HTERT RPE-1 (cell line): Measurements from ENCODE around the gene PAX3.

Experiments used
- in situ Hi-C: fragments of 300-500 bp; cut with MboI; formaldehyde crosslinking; loops from 4 replicates; pipeline ENCODE4 v1.14.3; 2020; ENCODE audit warnings: low sequenced_read_pairs

PAX3 gene

DNA sequence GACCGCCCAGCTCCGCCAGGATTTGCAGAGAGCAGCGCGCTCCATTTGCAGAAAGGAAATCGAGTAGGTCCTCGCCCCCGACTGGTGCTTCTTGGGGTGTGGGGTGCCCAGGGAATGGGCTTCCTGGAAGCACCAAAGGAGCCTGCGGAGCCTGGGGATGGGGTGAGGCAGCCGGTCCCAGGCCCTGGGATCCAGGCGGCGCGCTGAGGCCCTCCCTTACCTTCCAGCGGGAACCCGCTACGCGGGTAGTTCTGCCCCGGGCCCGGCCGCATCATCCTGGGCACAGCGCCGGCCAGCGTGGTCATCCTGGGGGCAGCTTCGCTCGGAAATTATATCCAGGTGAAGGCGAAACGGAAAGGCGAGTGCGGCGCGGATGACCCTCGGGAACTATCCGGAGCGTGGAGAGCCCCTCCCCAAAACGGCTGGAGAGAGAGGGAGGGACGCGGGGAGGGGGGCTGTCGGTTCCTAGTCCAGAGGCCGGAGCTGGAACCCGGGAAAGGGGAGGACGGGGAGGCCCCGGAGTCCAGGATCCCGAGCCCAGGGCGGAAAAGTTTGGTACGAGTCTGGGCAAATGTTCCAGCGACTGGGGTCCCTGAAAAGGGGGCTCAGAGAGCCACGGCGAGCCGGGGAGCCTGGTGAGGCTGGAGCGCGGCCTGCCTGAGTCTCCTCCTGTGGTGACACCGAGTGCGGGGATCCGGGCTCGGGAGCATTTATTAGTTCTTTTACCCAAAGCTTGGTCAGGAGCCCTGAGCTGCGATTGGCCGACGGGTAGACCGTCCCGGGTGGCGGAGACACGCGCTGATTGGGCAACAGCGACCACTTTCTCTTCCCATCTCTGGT is at the start of gene PAX3:
Gene PAX3, minus strand, starts transcription at position 688 of the 840 bp plus-strand sequence. Its CDS starts 383 bp downstream, at position 305.
- in situ Hi-C loops = no loop called here

DNA sequence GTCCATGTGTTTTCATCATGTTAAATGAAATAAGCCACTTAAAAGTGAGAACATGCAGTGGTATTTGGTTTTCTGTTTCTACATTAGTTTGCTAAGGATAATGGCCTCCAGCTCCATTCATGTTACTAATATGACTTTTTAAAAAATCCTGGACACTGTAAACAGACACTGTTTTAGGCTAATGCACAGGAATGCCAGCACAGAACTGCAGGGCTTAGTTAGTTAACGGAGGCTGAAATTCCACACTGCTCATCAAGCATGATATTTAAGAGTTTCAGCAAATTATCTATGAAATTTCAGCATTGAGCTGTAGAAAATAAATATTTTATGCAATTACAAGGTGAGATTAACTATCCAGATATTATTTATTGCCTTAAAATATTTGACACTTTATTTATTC is 42.5 kb upstream of the PAX3 start:
- in situ Hi-C loops = no loop called here

DNA sequence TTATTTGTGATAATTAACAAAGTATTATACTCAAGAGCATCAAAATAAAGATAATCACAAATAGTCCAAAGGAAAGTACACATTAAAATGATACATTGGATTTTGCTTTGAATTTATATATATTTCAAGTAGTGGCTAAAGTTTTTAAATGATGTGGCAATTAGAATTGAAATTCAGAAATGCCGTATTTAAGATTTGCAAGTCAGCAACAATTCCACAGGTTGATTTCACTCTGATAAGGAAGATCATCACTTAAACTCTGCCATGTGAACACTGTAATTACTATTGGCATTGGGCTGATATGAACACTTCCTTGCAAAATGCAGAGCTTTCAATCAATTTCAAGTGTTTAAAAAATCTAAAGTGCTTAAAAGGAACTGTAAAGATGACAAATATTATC is 39.6 kb upstream of the PAX3 start:
- in situ Hi-C loops = no loop called here

DNA sequence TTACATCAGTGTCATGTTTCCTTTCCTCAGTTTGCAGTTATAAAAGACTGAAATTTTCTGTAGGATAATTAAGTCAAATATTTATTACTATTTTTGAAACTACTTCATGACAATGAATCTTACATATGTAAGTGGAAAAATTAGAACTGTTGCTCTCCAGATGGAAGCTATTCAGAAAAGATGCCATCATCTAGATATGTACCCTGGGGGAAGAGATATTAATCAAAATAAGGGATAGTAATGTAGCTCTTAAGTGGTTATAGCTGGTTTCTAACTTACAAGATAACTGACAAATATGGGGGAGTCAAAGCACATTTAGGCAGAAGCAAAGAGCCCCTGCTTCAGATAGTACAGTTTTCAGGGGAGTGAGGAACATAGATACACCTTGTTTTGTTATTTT is 38.1 kb upstream of the PAX3 start:
- in situ Hi-C loops = no loop called here

DNA sequence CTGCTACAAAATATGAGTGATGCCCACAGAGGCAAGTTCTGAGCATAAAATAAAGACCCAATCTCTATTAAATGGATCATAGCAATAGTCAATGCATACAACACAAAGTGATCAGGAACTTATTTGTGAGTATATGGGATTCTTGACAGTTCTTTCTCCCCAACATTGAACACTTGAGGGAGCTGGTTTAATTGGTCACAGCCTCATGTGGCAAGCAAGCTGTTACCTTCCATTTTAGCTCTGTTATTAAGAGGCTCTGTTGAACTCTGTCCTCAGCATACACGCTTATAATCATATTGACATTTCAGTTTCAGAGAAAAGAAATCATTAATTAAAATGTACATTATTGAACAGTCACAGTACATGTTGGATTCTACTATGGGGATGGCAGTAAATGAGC is 37.6 kb upstream of the PAX3 start:
- in situ Hi-C loops = no loop called here

DNA sequence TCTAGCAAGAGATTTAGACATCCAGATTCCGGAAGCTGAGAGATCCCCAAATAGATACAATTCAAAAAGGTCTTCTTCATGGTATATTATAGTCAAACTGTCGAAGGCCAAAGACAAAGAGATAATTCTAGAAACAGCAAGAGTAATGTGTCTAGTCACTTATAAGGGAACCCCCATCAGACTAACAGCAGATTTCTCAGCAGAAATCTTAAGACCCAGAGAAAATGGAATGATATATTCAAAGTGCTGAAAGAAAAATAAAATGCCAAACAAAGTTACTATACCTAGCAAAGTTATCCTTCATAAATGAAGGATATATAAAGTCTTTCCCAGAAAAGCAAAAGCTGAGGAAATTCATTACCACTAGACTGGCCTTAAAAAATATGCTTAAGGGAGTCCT is 36.1 kb upstream of the PAX3 start:
- in situ Hi-C loops = no loop called here

DNA sequence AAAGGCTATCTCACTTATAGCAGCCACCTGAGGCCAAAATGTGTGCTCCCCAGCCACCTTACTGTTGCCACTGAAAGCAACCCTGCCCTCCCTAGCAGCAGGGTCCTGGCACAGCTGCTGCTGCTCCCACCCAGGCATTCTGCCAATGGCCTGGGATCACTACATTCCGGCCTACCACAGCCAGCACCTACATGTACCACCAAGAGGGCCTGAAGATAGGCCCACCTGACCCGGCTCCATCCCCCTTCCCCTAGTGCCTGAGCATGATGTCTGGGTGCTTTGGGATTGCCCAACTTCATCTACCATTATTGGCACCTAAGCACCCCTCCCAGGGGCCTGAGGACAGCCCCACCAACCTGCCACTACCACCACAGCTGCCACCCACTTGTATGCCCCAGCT is 34.6 kb upstream of the PAX3 start:
- in situ Hi-C loops = no loop called here

DNA sequence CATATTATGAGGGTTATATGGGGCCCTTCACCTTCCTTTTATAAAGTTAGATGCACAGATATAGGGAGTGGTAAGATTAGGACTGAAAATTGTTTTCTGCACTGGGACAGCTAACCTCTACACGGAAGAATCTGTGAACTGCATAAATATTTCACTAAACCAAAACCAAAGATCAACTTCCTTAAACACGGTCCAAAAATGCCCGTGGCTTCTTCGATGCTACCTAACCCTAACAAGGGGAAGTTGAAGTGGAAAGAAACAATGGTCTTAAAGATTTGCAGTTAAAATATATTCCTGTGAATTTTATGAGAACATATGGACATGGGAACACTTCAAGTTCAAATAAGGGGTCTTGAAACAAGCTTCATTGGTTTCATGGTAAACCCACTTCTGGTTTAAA is 33.3 kb upstream of the PAX3 start:
- in situ Hi-C loops = no loop called here

DNA sequence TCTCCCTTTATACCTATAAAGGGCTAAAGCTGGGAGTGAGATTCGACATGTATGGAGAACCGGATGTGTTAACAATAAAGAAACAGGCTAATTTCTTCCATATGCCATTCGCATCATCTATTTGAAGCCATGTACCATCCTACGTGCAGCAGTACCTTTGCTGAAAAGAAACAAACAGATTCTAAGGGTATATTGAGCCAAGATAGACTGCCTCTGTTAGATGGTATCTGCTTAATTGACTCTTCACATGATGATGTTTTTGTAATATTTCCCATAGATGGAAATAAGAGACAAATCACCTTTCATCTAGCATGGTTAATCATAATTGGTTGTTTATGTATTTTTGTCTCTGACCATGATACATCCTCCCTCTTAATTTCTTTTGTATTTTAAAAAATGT is 32.1 kb upstream of the PAX3 start:
- in situ Hi-C loops = no loop called here

DNA sequence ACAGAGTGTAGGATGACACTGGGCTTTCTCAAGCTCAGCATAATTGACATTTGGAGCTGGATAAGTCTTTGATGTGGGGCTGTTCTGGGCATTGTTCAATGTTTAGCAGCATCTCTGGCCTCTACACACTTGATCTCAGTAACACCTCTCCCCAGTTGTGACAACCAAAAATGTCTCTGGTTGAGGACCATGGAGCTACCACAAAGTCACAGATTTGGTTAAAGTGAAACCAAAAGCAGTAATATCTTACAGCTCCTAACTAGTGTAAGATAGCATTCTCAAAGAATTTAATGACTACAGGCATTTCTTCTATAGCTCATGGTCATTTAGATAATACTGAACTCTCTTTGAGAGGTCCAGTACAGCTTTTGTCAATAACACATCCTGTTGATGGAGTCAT is 23.4 kb upstream of the PAX3 start:
- in situ Hi-C loops = no loop called here

DNA sequence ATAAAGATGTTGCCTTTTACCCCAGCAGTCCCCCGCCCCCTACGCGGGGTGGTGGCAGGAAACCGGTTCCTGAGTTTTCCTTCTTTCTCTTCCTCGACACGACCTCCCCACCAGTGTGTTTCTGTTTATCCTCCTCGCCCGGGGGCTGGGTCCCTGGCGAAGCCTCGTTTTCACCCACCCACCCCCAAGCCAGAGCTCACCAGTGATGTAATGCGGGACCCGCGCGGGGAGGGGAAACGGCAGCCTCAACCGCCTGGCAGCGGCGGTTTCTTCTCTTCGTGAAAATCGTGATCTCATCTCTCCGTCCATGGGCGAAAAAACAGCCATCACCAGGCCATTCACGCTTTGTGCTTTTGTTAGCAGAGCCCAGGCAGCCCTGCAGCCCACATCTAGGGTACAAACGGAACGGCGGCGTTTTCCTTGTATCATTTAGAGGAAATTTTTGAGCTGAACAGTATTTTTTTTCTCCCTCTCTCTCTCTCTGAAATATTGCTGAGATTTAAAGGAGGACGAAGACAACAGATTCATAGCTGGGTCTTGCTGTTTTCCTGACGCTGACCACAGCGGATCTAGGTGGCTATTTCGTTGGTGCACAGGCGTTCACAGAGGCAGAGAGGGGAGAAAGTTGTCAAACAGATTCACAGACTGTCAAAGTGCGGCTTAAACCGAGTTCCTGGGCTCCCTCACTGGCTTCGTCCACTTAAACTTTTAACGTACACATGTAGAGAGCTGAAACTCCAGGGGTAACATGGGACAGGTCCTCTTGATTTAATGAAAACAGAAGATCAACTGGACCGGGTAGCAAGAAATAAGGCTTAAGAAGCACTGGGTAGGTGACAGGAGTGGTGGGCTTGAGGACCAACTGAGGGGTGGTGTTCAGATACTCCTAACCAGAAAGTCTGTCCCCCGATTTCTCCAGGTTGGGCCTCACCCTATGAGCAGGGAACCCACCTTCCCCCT is 21.9 kb upstream of the PAX3 start:
- in situ Hi-C loops = no loop called here

DNA sequence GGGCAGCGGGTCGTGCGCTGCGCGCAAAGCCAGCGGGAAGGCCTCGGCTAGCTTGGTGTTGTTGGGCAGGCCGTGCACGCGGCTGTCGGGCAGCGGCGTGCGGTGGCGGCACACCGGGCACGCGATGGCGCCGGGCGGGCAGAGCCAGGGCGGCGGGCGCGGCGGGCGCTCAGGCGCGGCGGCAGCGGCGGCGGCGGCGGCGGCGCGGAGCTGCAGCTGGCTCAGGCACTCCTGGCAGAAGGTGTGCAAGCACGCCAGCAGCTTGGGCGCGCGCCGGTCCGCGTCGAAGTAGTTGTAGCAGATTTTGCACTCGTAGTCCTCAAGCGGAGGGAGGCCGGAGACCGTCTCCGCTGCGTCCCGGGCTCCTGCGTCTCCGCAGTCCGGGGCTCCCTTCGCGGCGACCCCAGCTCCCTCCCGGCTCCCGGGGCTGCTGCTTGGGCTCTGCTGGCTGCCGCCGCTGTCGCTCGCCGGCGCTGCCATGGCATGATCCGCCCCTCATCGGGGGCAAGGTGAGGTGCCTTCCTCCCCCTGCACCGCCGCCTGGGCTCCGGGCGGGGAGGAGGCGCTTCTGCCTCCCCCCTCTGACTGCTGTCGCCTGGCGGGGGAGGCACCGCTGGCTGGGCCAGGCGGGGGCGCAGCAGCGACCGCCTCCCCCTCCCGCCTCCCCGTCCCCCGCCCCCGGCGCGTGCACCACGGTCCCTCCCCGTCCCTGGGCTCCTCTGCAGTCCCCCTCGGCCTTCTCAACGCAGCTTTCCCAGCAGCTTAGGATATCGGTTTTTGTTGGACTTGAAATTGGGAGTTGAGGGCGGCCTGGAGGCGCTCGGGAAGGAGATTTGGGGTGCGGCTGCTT is 21.0 kb upstream of the PAX3 start:
- in situ Hi-C loops = no loop called here

DNA sequence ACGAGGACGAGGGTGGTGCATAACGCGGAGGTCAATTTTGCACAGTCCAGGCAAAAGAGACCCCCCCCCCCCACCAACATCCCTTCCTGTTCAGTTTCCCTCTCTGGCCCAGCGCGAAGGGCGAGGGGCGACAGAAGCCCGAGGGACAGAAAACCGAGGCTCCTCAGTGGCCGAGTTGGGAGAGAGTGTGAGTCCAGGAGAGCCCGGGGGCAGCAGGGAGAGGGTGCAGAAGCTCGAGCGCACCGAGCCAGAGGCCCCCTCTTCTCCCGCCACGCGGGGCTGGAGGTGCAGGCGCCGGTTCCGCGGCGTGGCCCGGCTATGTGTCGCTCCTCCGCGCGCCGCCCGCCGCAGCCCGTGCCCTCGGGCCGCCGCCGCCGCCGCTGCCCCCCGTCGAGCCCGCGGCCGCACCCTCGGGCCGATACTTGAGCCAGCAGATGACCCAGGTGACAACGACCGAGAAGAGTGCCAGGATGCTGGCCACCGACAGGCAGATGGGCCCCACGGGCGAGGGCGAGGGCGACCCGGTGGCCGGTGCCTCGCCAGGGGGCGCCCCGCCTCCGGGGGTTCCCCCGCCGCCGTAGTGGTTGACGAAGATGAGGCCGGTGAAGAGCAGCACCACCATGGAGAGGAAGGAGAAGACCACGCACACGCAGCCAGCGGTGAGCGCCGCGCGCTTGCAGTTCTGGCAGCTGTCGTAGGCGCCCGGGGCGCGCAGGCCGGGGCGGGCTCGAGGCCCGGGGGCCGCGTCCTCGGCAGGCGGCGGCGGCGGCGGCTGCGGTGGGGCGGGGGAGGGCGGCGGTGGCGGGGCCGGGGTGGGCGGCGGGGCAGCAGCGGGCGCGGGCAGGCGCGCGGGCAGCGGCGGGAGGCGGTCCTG is 20.2 kb upstream of the PAX3 start:
- in situ Hi-C loops = no loop called here

DNA sequence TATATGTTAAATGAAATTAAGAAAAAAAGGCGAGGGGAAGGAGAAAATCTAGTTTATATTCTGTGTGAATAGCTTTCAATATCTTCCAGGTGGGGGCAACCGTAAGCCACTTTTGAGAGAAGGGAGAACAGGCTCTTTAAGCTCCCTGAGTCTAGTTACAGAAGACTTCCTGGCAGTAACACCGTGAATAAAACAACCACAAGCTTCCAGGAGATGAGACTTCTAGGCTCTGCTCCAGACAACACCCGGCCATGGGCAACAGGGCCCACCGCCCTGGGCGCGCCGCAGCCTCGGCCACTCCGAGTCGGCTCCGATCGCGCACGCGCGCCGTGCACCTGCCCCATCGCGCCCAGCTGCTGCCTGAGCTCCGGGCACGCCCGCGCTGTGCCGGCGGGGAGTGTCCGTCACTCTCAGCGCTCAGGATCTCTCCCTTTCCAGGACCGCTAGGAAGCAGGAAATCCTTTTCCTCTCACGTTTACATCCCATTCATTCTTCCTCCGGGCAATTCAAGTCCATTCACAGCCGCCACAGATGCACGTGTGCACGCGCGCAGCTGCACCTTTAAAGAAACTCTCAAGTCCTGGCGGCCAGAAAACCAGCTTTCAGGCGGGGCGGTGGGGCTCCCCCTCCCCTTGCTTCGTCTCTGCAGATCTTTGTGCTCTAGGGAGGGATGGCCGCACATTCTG is 19.4 kb upstream of the PAX3 start:
- in situ Hi-C loops = no loop called here

DNA sequence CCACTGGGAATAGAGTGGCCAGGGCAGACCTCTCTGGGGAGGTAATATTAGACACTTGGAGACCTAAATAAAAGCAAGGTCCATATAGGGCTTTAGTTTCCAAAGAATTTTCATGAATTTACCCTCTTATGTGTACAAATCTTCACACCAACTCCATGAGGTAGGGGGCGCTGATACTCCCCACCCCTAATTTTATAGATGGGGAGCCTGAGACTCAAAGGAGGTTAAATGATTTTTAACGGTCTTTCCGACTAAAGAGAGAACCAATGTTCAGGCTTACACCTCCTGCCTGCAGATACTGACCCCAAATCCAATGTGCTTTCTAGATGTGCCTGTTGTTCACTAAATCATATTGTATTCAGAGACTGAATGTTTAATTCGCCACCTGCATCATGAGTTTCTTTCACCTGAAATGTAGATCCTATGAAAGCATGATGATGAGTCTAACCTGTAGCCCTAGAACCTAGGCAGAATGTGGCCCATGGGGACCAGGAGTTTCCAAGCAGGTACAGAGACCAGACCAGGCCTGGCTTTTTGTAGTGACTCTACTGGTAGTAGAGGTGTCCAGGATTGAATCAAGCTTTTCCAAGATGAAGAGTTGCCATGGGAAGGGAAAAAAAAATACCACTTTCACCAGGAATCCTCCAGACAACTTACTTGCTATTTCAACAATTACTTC is 16.8 kb upstream of the PAX3 start:
- in situ Hi-C loops = no loop called here

DNA sequence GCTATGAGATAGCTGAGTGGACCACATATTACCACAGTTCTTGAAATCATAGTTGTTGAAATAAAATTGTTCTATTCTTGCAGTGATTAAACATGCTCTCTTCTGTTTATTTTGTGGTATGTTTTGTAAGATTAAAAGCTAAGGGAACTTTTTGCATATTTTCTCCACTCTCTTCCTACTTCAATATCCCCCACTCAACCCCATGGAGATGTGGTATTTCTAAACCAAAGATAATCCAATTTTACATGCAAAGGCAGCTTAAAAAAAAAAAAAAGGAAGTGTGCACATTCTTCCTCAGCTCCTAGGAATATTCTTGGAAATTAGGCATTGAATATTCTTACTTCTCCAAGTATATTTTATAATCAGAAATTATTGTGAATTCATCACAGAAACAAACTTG is 15.0 kb upstream of the PAX3 start:
- in situ Hi-C loops = no loop called here

DNA sequence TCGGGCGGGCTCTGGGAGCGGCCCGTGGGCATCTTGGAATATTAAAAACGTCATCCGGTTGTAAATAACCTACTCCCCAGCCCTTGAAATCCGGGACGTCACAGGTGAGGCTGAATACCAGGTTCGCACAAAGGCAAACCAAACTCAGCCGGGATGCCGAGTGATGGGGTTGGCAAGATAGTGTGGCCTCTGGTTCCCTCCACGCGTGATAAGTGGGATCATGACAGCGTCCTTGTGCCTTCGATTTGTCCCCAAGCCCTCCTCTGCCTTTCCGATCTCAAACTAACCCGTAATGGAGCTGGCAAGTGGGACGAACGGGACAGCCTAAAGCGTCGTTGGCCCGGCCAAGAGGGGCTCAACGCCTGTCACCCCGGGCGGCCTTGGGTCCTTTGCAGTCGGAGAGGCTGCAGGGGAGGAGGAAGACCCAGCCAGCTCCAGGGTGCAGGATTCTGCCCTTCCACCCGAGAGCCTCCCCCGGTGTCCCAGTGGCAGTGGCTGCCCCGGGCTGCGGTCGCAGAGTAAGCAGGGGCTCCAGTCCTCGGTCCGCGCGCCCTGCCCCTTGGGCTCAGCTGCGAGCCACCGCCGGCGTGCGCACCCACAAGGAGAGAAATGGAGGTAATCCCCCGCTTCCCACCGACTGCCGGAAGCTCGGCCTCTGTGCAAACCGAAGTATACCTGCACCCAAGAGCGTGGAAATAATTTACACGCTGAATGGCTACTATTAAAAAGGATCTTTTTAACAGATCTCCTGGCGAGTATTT is 13.4 kb upstream of the PAX3 start:
- in situ Hi-C loops = no loop called here

DNA sequence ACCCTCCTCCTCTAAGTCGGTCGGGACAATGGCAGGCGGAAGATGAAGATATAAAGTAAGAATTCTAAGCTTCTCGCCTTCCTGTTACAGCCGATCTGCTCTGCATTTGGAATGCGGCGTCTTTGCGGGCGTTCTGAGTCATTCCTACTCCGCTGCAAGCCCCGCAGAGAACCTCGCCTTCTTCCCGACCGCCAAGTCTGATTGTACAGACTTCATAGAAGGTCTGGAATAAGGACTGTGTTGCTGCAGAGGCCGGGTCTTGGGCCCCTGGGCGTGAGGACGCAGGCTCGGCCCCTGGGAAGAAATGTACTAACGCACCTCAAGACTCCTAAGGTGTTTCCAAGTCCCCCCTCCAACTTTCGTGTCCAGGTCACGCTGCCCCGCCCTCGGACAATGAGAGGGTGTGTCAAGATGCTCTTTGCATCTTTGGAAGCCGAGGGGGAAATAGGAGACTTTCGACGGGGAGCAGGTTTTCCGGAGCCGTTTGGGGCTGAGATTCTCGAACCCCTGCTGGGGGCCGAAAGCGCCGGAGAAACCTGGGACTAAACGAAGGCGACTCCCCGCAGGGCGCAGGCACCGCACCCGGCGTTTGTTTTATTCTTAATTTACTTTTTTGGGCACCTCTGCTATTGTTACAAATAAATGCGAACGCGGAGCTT is 12.7 kb upstream of the PAX3 start:
- in situ Hi-C loops = no loop called here
